Body of pancreas (tissue), 4 donors: ENCODE results near the gene RPH3AL. TPM values are rescaled to one million over a fixed set of nuclear protein-coding genes. Genes with fewer than 3 reads are reported as not detected.

Experiments
- ATAC-seq: fragments of 150-250 bp; one replicate; pipeline ENCODE4 v1.9.1; 2016
- DNase-seq, 4 donors: peaks; one replicate each; pipeline ENCODE4 v3.0.0-alpha.2; 2019
- H3K27ac ChIP-seq, 4 donors: fragments of 200-600 bp; sonication (generic); 1 replicate in 3 of 4; 2 replicates in 1 of 4; pipeline versions ENCODE4 v1.5.1 to v1.6.1; 2016 to 2019; ENCODE audit warnings: mild to moderate bottlenecking in 1 of 4, mixed read lengths in 1 of 4, moderate library complexity in 1 of 4
- H3K27me3 ChIP-seq, 2 donors: fragments of 200-600 bp; sonication (generic); one replicate each; pipeline ENCODE4 v1.6.0; 2016; ENCODE audit warnings: mild to moderate bottlenecking in 1 of 2
- H3K36me3 ChIP-seq, 2 donors: fragments of 200-600 bp; sonication (generic); replicated peaks in 1 of 2; 2 replicates each; pipeline ENCODE4 v1.5.1; 2016; ENCODE audit warnings: low read depth in 2 of 2; ENCODE audit not compliant: insufficient read depth in 1 of 2
- H3K4me1 ChIP-seq: fragments of 200-600 bp; sonication (generic); one replicate; pipeline ENCODE4 v1.6.0; 2016
- H3K4me3 ChIP-seq, 2 donors: fragments of 200-600 bp; sonication (generic); 1 replicate in 1 of 2; 2 replicates in 1 of 2; pipeline ENCODE4 v1.5.1; 2016 to 2019
- H3K9me3 ChIP-seq, 3 donors: fragments of 200-600 bp; sonication (generic); 1 replicate in 2 of 3; 2 replicates in 1 of 3; pipeline ENCODE4 v1.5.1; 2016
- POLR2A ChIP-seq, 3 donors: fragments of 450-650 bp; IDR thresholded peaks; one replicate each; pipeline ENCODE4 v1.6.1; 2016; ENCODE audit warnings: antibody characterized with exemption in 3 of 3, mild to moderate bottlenecking in 2 of 3
- WGBS, 2 donors: methylation state at CpG; one replicate each; pipeline ENCODE4 v1.1.5; 2017; 5-methylcytosine and 5-hydroxymethylcytosine counted together
- intact Hi-C: fragments of 100-400 bp; cut with DNase I; formaldehyde crosslinking; loops from one replicate; pipeline ENCODE4 v1.15.1; 2023
- total RNA-seq, 2 donors: library from RNA; depleted of rRNA; stranded (reverse); fragments of >200 nt; gene quantifications; one replicate each; pipeline ENCODE4 v1.1.0, GENCODE V29; 2016
- TF ChIP-seq, protein P1 (sequence below), 7 experiments: fragments of 450-650 bp in 4 of 7; fragments of 200-600 bp in 3 of 7; sonication (generic) in 3 of 7; IDR thresholded peaks; one replicate each; pipeline ENCODE4 v1.5.1; 2016 to 2019; ENCODE audit warnings: antibody characterized with exemption in 7 of 7

RPH3AL gene
- total RNA-seq, 2 donors from 2014 or later, result 77.1 to 89.5 TPM

DNA sequence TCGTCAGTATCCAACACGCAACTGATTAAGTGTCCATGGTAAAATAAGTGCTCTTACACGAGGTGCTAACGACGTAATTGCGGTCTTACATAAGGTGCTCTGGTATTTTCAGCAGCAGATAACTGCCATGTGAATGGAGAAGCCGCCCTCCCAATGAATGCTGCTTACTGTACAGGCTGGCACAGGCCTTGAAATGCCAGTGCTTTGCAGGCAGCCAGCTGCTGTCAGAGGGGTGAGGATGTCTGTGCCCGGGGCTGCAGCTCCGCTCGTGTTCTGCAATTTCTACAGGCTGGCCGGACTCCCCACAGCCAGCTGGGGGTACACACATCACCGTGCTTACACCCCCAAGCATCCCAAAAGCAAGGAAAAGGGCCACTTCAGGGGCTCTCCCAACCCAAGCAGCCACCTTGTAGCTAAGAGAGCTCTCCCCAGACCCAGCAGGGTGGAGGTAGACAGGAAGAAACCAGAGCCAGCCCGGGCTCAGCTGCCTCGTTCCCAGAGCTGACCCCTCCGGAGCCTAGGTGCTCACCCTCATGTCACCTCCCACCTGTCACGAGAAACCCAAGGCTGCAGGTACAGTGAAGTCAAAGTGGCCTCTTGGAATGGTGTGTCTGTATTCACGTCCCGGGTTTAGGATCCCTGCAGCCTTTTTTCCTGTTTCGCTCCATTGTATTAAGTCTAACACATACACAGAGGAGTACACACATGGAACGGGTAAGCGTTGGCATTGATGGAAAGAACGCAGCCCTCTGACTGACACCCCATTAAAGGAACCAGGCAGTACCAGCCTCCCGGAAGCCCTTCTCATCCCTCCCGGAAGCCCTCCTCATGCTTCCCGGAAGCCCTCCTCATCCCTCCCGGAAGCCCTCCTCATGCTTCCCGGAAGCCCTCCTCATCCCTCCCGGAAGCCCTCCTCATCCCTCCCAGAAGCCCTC lies 27.2 kb upstream of the RPH3AL start:
- H3K4me1 ChIP-seq, result peaks cover 32% of the 10 kb centered on the region
- DNase-seq (peak in 2 of 4 donors; percentile 67 to 69), ATAC-seq (no peak)
- intact Hi-C loops, result loop anchor here (5.0 kb wide), 1 partner anchor 62 kb away; no protein-coding TSS in a partner anchor
- H3K27me3 ChIP-seq, result no peaks in the 10 kb centered on the region
- H3K27ac ChIP-seq, result peak overlapping the region; percentile 27 to 52 (median 32)
- 60 to 63% methylated on average over 26 to 28 of the region's 28 CpGs for WGBS, 2 donors
- no peaks in the 10 kb centered on the region for H3K36me3 ChIP-seq
- no peak for TF ChIP-seq POLR2A (IDR thresholded peaks at IDR 0.05)
- TF ChIP-seq, protein P1, sequence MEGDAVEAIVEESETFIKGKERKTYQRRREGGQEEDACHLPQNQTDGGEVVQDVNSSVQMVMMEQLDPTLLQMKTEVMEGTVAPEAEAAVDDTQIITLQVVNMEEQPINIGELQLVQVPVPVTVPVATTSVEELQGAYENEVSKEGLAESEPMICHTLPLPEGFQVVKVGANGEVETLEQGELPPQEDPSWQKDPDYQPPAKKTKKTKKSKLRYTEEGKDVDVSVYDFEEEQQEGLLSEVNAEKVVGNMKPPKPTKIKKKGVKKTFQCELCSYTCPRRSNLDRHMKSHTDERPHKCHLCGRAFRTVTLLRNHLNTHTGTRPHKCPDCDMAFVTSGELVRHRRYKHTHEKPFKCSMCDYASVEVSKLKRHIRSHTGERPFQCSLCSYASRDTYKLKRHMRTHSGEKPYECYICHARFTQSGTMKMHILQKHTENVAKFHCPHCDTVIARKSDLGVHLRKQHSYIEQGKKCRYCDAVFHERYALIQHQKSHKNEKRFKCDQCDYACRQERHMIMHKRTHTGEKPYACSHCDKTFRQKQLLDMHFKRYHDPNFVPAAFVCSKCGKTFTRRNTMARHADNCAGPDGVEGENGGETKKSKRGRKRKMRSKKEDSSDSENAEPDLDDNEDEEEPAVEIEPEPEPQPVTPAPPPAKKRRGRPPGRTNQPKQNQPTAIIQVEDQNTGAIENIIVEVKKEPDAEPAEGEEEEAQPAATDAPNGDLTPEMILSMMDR (IDR thresholded peaks at IDR 0.05), result no peak
- H3K9me3 ChIP-seq, result no peaks in the 10 kb centered on the region
- H3K4me3 ChIP-seq, result no peak overlapping the region

DNA sequence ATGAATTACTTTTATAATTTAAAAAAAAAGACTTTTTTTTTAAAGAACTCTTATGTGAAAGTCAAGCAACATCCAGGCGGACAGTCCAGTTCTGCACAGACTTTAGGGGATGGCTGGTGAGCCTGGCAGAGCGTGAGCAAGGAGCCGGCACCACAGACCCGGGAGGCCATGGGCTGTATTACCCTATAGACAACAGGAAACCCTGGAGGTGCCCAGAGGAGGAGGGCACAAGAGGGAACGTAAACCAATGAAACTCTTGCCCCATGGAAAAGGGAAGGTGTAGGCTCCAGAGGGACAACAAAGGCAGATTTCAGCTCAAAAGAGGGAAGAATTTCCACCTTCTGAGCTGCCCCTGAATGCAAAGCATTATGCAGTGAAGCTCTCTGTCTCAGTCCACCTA lies 25.5 kb upstream of the RPH3AL start:
- intact Hi-C loops, result no loop called here
- Histone ChIP-seq H3K36me3 (no peaks in the 10 kb centered on the region), H3K9me3 (no peaks in the 10 kb centered on the region), H3K4me3 (no peak overlapping the region), H3K27me3 (no peaks in the 10 kb centered on the region), H3K4me1 (peaks cover 42% of the 10 kb centered on the region), H3K27ac (no peak overlapping the region)
- 90 to 97% methylated on average over 5 of the region's 5 CpGs for WGBS, 2 donors
- DNase-seq, result no peak
- TF ChIP-seq, protein P1 (IDR thresholded peaks at IDR 0.05), result no peak
- no peak for ATAC-seq

DNA sequence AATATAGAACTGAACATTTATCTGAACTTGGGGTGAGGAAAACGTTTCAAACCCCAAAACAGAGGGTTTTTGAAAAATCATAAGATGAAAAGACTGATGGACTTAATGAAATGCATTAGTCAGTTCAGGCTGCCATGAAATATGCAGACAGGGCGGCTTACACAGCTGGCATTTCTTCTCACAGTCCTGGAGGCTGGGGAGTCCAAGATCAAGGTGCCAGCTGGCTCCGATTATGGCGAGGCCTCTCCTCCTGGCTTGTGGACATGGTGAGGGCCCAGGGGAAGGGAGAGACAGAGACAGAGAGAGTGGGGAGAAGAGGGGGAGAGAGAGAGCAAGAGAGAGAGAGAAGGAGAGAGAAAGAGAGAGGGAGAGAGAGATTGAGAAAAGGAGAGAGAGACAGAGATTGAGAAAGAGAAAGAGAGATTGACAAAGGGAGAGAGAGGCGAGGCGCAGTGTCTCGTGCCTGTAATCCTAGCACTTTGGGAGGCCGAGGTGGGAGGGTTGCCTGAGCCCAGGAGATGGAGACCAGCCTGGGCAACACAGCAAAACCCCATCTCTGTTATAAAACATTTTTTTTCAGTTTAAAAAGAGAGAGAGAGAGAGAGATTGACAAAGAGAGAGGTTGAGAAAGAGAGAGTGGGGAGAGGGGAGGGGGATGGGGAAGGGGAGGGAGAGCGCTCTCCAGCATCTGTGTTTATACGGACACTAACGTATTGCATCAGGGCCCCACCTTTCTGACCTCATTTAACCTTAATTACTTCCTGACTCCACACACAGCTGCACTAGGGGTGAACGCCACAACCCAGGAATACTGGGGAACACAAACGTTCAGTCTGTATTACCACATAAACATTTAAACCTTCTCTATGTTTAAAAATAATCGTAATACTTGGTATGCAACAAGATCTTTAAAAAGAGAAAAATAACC lies 24.6 kb upstream of the RPH3AL start:
- WGBS, 2 donors, result 53 to 66% methylated on average over 14 of the region's 14 CpGs
- intact Hi-C loops, result no loop called here
- Histone ChIP-seq H3K9me3 (no peaks in the 10 kb centered on the region), H3K27ac (peak overlapping the region; percentile 16 to 43 (median 40)), H3K36me3 (no peaks in the 10 kb centered on the region), H3K4me3 (no peak overlapping the region), H3K4me1 (peaks cover 50% of the 10 kb centered on the region), H3K27me3 (no peaks in the 10 kb centered on the region)
- ATAC-seq (peak; percentile 96), DNase-seq (peak; percentile 89 to 94 (median 92))
- TF ChIP-seq, protein P1 (IDR thresholded peaks at IDR 0.05), result no peak
- no peak for TF ChIP-seq POLR2A (IDR thresholded peaks at IDR 0.05)

DNA sequence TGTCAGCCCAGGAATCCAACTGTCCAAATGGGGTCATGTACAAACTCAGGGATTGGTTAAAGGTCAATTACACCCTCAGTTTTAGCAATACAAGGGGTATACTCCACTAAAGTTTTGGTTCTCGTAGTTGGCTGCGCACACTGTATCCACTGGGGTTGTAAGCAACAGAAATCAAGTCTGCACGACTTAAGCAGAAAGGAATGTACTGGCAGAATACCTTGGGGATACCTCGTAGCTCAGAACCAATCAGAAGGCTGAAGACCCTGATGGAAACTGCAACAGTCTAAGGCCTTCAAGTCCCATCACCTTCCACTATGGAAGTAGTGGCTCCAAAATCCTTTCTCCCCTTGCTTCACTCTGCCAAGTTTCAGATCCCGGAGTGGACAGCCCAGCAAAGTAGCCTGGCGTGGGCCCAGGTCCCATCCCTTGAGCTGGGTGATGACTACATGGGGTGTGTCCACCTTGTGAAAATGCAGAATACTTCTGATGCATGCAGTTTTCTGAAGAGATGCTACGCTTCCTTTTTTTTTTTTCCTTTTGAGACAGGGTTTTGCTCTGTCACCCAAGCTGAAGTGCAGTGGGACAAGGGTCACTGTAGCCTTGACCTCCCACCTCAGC lies 21.1 kb upstream of the RPH3AL start:
- no peak for TF ChIP-seq POLR2A (IDR thresholded peaks at IDR 0.05)
- TF ChIP-seq, protein P1 (IDR thresholded peaks at IDR 0.05), result no peak
- Histone ChIP-seq H3K4me1 (peaks cover 39% of the 10 kb centered on the region), H3K27me3 (no peaks in the 10 kb centered on the region), H3K4me3 (no peak overlapping the region), H3K27ac (peak overlapping the region in 2 of 4 donors; percentile 35 to 61), H3K36me3 (no peaks in the 10 kb centered on the region), H3K9me3 (no peaks in the 10 kb centered on the region)
- 83 to 84% methylated on average over 7 of the region's 7 CpGs for WGBS, 2 donors
- intact Hi-C loops, result no loop called here
- no peak for ATAC-seq
- no peak for DNase-seq
